SK-N-SH (cell line): ENCODE data around the gene SLC30A2. TPM values are rescaled to one million over a fixed set of nuclear protein-coding genes. Genes with fewer than 3 reads are reported as not detected.

ENCODE experiments used
- CTCF ChIA-PET: fragments of 300-600, 350-600 bp; formaldehyde crosslinking; extraction: SDS; loops from one replicate; lab custom pipeline; 2021; lab: Yijun Ruan, JAX
- POLR2A ChIA-PET: fragments of 350-600 bp; sonication (Branson Sonifier 250); formaldehyde crosslinking; extraction: SDS; loops from one replicate; lab custom pipeline; 2020; ENCODE audit warnings: antibody characterized with exemption, inconsistent platforms; lab: Yijun Ruan, JAX
- DNase-seq: peaks from one replicate; pipeline ENCODE4 v3.0.0; 2012
- H2AFZ ChIP-seq: fragments of 200-600 bp; sonication (generic); 2 replicates; pipeline ENCODE4 v1.8.1; 2016; ENCODE audit warnings: antibody characterized with exemption, mild to moderate bottlenecking, low read depth
- H3F3A ChIP-seq: fragments of 200-600 bp; sonication (generic); replicated peaks from 2 replicates; pipeline ENCODE3; 2016; ENCODE audit warnings: antibody characterized with exemption, mild to moderate bottlenecking; ENCODE audit not compliant: insufficient read depth
- H3K27ac ChIP-seq, 2 experiments: fragments of 200-500 bp in 1 of 2; fragments of 200-600 bp in 1 of 2; sonication (Bioruptor generic) in 1 of 2; sonication (generic), shearing (Covaris generic) in 1 of 2; 2 replicates each; pipeline versions ENCODE4 v1.5.1 to v1.6.1; 2014 to 2016; ENCODE audit warnings: low read depth in 2 of 2, inconsistent platforms in 1 of 2, low read length in 1 of 2, mild to moderate bottlenecking in 1 of 2, mixed read lengths in 1 of 2
- H3K27me3 ChIP-seq: fragments of 200-600 bp; sonication (generic), shearing (Covaris generic); 2 replicates; pipeline ENCODE4 v1.6.1; 2016; ENCODE audit warnings: mixed run types; ENCODE audit not compliant: insufficient read depth
- H3K36me3 ChIP-seq, 2 experiments: fragments of 200-500 bp in 1 of 2; fragments of 200-600 bp in 1 of 2; sonication (Bioruptor generic) in 1 of 2; sonication (generic) in 1 of 2; replicated peaks in 1 of 2; 2 replicates each; pipeline versions ENCODE3 to v1.5.1; 2014 to 2016; ENCODE audit warnings: low read length in 1 of 2, mild to moderate bottlenecking in 1 of 2; ENCODE audit not compliant: insufficient read depth in 2 of 2, control insufficient read depth in 1 of 2
- H3K4me1 ChIP-seq, 2 experiments: fragments of 200-500 bp in 1 of 2; fragments of 200-600 bp in 1 of 2; sonication (Bioruptor generic) in 1 of 2; sonication (generic), shearing (Covaris generic) in 1 of 2; 2 replicates each; pipeline versions ENCODE4 v1.5.1 to v1.6.1; 2014 to 2016; ENCODE audit warnings: low read depth in 1 of 2, low read length in 1 of 2, mixed run types in 1 of 2; ENCODE audit not compliant: insufficient read depth in 2 of 2, control insufficient read depth in 1 of 2
- H3K4me2 ChIP-seq: fragments of 200-600 bp; sonication (generic), shearing (Covaris generic); 2 replicates; pipeline ENCODE4 v1.6.1; 2017; ENCODE audit warnings: mixed run types
- H3K4me3 ChIP-seq, 2 experiments: fragments of 200-500 bp in 1 of 2; fragments of 200-600 bp in 1 of 2; sonication (Bioruptor generic) in 1 of 2; sonication (generic), shearing (Covaris generic) in 1 of 2; 2 replicates each; pipeline versions ENCODE4 v1.5.1 to v1.8.1; 2014 to 2016; ENCODE audit warnings: low read depth in 2 of 2, inconsistent platforms in 1 of 2, low read length in 1 of 2, mild to moderate bottlenecking in 1 of 2, mixed read lengths in 1 of 2, moderate library complexity in 1 of 2
- H3K79me2 ChIP-seq: fragments of 200-600 bp; sonication (generic); 2 replicates; pipeline ENCODE4 v1.8.1; 2017; ENCODE audit warnings: mild to moderate bottlenecking; ENCODE audit not compliant: insufficient read depth
- H3K9ac ChIP-seq: fragments of 200-600 bp; sonication (generic); 2 replicates; pipeline ENCODE4 v1.6.1; 2017; ENCODE audit warnings: mixed run types
- H3K9me2 ChIP-seq: fragments of 200-600 bp; sonication (generic); 2 replicates; pipeline ENCODE4 v1.6.1; 2017; ENCODE audit warnings: mixed run types
- H3K9me3 ChIP-seq: fragments of 200-600 bp; sonication (generic); 2 replicates; pipeline ENCODE4 v1.6.1; 2017; ENCODE audit warnings: mixed run types, mild to moderate bottlenecking, moderate library complexity
- H4K20me1 ChIP-seq: fragments of 200-600 bp; sonication (generic); 2 replicates; pipeline ENCODE4 v1.6.1; 2017; ENCODE audit warnings: mild to moderate bottlenecking, mixed run types; ENCODE audit not compliant: insufficient read depth
- CHD2 ChIP-seq: fragments of 150-350 bp; IDR thresholded peaks from 2 replicates; pipeline ENCODE4 v1.6.1; 2018; ENCODE audit warnings: low read length; ENCODE audit not compliant: partially characterized antibody
- CTCF ChIP-seq: fragments of 200-600 bp; sonication (generic); IDR thresholded peaks from 2 replicates; pipeline ENCODE4 v1.6.1; 2017; ENCODE audit warnings: antibody characterized with exemption, mild to moderate bottlenecking, moderate library complexity
- ELF1 ChIP-seq: IDR thresholded peaks from 2 replicates; pipeline ENCODE4 v1.4.0; 2012
- EP300 ChIP-seq, 2 experiments: IDR thresholded peaks; 2 replicates each; pipeline versions ENCODE4 v1.4.0 to v1.6.1; 2012; ENCODE audit warnings: borderline replicate concordance in 1 of 2, low read depth in 1 of 2, low read length in 1 of 2
- IRF3 ChIP-seq: fragments of 150-350 bp; IDR thresholded peaks from 2 replicates; pipeline ENCODE4 v1.6.1; 2016; ENCODE audit warnings: mild to moderate bottlenecking, low read depth, low read length
- MXI1 ChIP-seq: IDR thresholded peaks from 2 replicates; pipeline ENCODE4 v1.6.1; 2012; ENCODE audit warnings: mild to moderate bottlenecking, low read depth, low read length, improper control_type of control experiment
- NFIC ChIP-seq: IDR thresholded peaks from 2 replicates; pipeline ENCODE4 v1.4.0; 2012; ENCODE audit warnings: borderline replicate concordance
- NRF1 ChIP-seq: IDR thresholded peaks from 2 replicates; pipeline ENCODE4 v1.6.1; 2012; ENCODE audit warnings: low read depth, mild to moderate bottlenecking, low read length
- RAD21 ChIP-seq: IDR thresholded peaks from 2 replicates; pipeline ENCODE4 v1.6.1; 2012; ENCODE audit warnings: mild to moderate bottlenecking, low read length
- RFX5 ChIP-seq: IDR thresholded peaks from 2 replicates; pipeline ENCODE4 v1.6.1; 2012; ENCODE audit warnings: mild to moderate bottlenecking, improper control_type of control experiment, low read length
- SIN3A ChIP-seq: IDR thresholded peaks from 2 replicates; pipeline ENCODE4 v1.6.1; 2012; ENCODE audit warnings: low read depth, mild to moderate bottlenecking, low read length, moderate library complexity, borderline replicate concordance
- USF1 ChIP-seq: IDR thresholded peaks from 2 replicates; pipeline ENCODE4 v1.4.0; 2012; ENCODE audit warnings: low read depth, borderline replicate concordance
- ZBTB33 ChIP-seq: IDR thresholded peaks from 2 replicates; pipeline ENCODE4 v1.4.0; 2012; ENCODE audit warnings: low read depth, borderline replicate concordance
- WGBS: methylation state at CpG from one replicate; pipeline ENCODE4 v1.1.6; 2017; ENCODE audit warnings: low lambda C conversion rate; 5-methylcytosine and 5-hydroxymethylcytosine counted together
- polyA plus RNA-seq, 3 experiments: library from polyadenylated mRNA; depleted of rRNA; stranded (reverse); fragments of >200 nt; gene quantifications; 2 replicates each; pipeline ENCODE4 v1.2.3, GENCODE V29; 2012

The SLC30A2 gene
- polyA plus RNA-seq, 1 of the 3 experiments (the other 2 are of a cell fraction) = not detected

GRCh38 chr1:26050248-26050640 is 4.3 kb upstream of the SLC30A2 start:
- Histone ChIP-seq H3F3A (no peaks in the 10 kb centered on the region), H3K36me3 (no peaks in the 10 kb centered on the region), H3K9me2 (no peaks in the 10 kb centered on the region), H3K9me3 (no peaks in the 10 kb centered on the region), H3K27me3 (peaks cover 67% of the 10 kb centered on the region), H3K9ac (no peak overlapping the region), H3K4me2 (no peak overlapping the region), H4K20me1 (no peaks in the 10 kb centered on the region), H3K27ac (no peak overlapping the region), H3K79me2 (no peaks in the 10 kb centered on the region), H3K4me1 (no peaks in the 10 kb centered on the region; a peak in 1 of 4 replicates), H2AFZ (no peak overlapping the region), H3K4me3 (no peak overlapping the region)
- whole genome bisulfite sequencing = 76% methylated on average over 6 of the region's 6 CpGs
- CTCF ChIA-PET = interaction anchor here (1.4 kb wide), 1 partner anchor 95 kb away, joined by 4 read pairs; no protein-coding TSS in a partner anchor
- POLR2A ChIA-PET = no interaction called here
- no peak for DNase-seq
- TF ChIP-seq RFX5 (no peak), RAD21 (no peak), MXI1 (no peak), CHD2 (no peak), EP300 (IDR thresholded peaks at IDR 0.05; ENCODE audit: borderline replicate concordance in 1 of 2, low read depth in 1 of 2, low read length in 1 of 2) (no peak)

- whole genome bisulfite sequencing = 58% methylated on average over 6 of the region's 10 CpGs
- H3K9ac ChIP-seq = no peak overlapping the region
- H4K20me1 ChIP-seq = no peaks in the 10 kb centered on the region
- H3K4me3 ChIP-seq = no peak overlapping the region
- no peak overlapping the region for H3K4me2 ChIP-seq
- no peaks in the 10 kb centered on the region for H3F3A ChIP-seq
- ChIA-PET POLR2A (no interaction called here), CTCF (interaction anchor here (1.4 kb wide), 1 partner anchor 95 kb away, joined by 4 read pairs; no protein-coding TSS in a partner anchor)
- H3K27ac ChIP-seq = no peak overlapping the region
- H3K27me3 ChIP-seq = peaks cover 73% of the 10 kb centered on the region
- no peaks in the 10 kb centered on the region for H3K79me2 ChIP-seq
- no peak for DNase-seq
- H2AFZ ChIP-seq = no peak overlapping the region
- no peak for TF ChIP-seq IRF3
- no peaks in the 10 kb centered on the region for H3K9me3 ChIP-seq
- H3K9me2 ChIP-seq = no peaks in the 10 kb centered on the region
- H3K4me1 ChIP-seq = no peaks in the 10 kb centered on the region; a peak in 1 of 4 replicates
- H3K36me3 ChIP-seq = no peaks in the 10 kb centered on the region
These were observed 3.8 kb upstream of the SLC30A2 start for GRCh38 chr1:26049531-26050247.

- CTCF ChIA-PET = interaction anchor here (1.1 to 4.1 kb wide), 2 partner anchors 13 to 97 kb away, joined by 6 to 19 read pairs; no protein-coding TSS in a partner anchor
- Histone ChIP-seq H3K27me3 (peaks cover 71% of the 10 kb centered on the region), H3K9me3 (no peaks in the 10 kb centered on the region), H2AFZ (no peak overlapping the region), H3K9ac (no peak overlapping the region), H3K4me3 (no peak overlapping the region), H3K4me2 (no peak overlapping the region), H3K36me3 (no peaks in the 10 kb centered on the region), H3K79me2 (no peaks in the 10 kb centered on the region), H3K27ac (no peak overlapping the region), H3K9me2 (no peaks in the 10 kb centered on the region), H3K4me1 (no peaks in the 10 kb centered on the region; a peak in 1 of 4 replicates), H4K20me1 (no peaks in the 10 kb centered on the region), H3F3A (no peaks in the 10 kb centered on the region)
- POLR2A ChIA-PET = no interaction called here
- WGBS = 50% methylated on average over 6 of the region's 7 CpGs
- DNase-seq = no peak
- no peak for TF ChIP-seq NRF1
- no peak for TF ChIP-seq USF1
- TF ChIP-seq CTCF = no peak
- no peak for TF ChIP-seq NFIC
- no peak for TF ChIP-seq ELF1
- TF ChIP-seq SIN3A = no peak
- TF ChIP-seq MXI1 = no peak
- no peak for TF ChIP-seq EP300 (IDR thresholded peaks at IDR 0.05; ENCODE audit: borderline replicate concordance in 1 of 2, low read depth in 1 of 2, low read length in 1 of 2)
- TF ChIP-seq ZBTB33 = no peak
These were observed 1.5 kb upstream of the SLC30A2 start for GRCh38 chr1:26047278-26047874.
